OCI-M2 (cell line): Measurements from ENCODE around the gene OR8U1.
"Not testable (repeated sequence)": the region's sequence is repeated elsewhere in the genome, so short reads cannot be mapped to it uniquely, and the experiment has no call there.

ENCODE experiments used
- DNase-seq: peaks from one replicate; lab custom pipeline; 2025; ENCODE audit not compliant: unreplicated experiment; lab: John Stamatoyannopoulos, UW

The OR8U1 gene

DNA sequence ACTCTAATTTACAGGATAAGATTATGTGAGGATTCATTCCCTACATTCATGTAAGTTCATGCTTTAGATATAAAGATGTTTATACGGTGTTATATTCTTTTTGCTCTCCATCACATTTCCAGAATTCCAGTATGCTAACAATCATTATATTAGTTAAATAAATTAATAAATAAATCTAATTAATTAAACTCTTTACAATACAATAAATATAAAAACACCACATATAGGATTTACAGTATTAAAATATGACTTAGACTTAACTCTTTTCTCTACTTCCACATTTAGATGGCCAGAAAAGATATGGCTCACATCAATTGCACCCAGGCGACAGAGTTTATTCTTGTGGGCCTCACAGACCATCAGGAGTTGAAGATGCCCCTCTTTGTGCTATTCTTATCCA lies at the start of gene OR8U1:
TSS of gene OR8U1 (plus strand) at position 301 of the 400 bp plus-strand sequence. CDS start at position 301, 0 bp downstream.
- no peak for DNase-seq

DNA sequence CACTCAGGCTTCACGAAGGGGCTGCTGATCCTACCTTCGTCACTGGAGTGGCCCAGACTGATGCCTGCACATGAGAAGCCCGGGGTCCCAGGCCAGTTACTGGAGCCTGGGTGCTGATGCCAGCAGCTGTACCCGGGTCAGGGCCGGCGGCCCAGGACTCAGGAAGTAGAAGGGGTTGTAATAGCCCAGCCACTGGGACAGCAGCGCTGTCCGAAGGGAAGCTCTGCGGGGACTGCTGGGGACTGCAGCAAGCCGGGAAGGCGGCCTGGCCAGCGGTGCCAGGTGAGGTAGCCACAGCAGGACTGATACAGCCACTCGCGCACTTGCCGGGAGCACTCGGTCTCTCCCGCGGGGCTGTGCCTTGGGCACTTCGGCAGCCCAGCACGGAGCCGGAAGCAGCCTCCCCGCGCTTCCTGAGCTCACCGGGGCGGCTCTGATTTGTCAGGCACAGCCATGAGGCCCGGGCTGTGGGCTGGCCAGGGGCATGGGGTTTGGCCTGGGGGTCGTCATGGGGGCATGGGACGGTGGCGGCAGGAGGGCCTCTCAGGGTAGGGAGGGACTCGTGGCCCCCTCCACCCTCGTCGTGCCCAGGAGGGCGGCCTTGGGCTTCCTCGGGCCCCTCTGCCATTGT lies 43.4 kb upstream of the OR8U1 start:
- no peak for DNase-seq

- DNase-seq: no peak
Measured at GRCh38 chr11:56333156-56333555, 42.3 kb upstream of the OR8U1 start.

- no peak for DNase-seq
Measured at GRCh38 chr11:56340289-56340688, 35.1 kb upstream of the OR8U1 start.

DNA sequence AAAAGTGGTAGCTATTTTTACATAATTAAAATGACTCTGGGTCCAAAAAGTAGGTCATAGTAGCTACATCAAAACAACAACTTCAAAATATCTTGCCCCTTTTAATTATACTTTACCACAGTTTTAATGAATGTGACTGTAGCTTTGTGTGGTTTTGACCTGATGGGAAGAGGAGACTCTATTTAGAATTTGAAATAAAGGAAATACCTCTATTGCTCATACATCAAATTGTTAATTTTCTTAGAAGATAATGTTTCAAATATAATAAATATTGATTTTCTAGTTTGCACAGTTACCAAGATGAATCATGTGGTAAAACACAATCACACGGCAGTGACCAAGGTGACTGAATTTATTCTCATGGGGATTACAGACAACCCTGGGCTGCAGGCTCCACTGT lies 29.7 kb upstream of the OR8U1 start, which contains the start of gene OR8K1:
TSS of gene OR8K1 (plus strand) at position 301 of the 400 bp plus-strand sequence. CDS start at position 301, 0 bp downstream.
- no peak for DNase-seq

- no peak for DNase-seq
Measured at GRCh38 chr11:56353991-56354390, 21.4 kb upstream of the OR8U1 start, which contains the start of gene OR8J1. Gene OR8J1 (plus strand): TSS chr11:56354291. CDS start chr11:56360247, 5,956 bp downstream.

- no peak for DNase-seq
Measured at GRCh38 chr11:56380120-56380519, 4.7 kb downstream of the OR8U1 start.

DNA sequence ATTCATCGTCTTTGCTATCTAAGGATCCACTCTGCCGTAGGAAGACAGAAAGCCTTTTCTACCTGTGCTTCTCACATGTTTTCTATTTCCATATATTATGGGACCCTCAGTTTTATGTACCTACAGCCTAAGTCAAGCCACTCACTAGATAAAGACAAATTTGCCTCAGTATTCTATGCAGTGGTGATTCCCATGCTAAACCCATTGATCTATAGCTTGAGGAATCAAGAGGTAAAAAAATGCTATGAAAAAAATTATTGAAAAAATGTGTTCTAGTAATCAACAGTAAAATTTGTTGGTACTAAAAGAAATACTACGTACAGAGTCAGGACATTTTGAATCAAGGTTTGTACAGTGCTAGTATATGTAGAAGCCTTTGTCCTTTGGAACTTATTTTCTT lies 19.0 kb downstream of the OR8U1 start:
- no peak for DNase-seq

DNA sequence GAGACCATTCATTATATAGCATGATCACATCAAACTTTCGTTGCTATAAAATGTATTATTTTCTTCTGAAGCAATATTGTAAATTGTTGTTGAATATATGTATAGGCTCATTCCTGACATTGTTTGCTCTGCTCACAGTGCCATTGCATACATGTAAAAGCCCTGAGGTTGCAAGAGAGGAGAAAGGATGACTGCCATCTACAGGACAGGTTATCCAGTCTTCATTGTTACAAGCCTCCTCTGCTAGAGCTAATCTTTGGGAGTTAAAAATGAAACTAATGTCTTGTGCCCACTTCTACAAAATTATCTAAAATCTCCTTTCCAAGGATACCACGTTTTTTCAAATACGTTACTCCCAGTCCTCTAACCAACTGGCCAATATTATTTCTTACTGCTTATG lies 20.6 kb downstream of the OR8U1 start:
- DNase-seq: no peak

- not testable (repeated sequence) for DNase-seq
Measured at GRCh38 chr11:56401858-56402461, 26.5 kb downstream of the OR8U1 start.

GRCh38 chr11:56404393-56404792 lies 29.0 kb downstream of the OR8U1 start:
- DNase-seq: no peak

GRCh38 chr11:56410801-56411200 lies 35.4 kb downstream of the OR8U1 start:
- DNase-seq: no peak

GRCh38 chr11:56412396-56412795 lies 37.0 kb downstream of the OR8U1 start, which contains the start of gene OR5AL1:
Gene OR5AL1 (plus strand): TSS chr11:56412696.
- DNase-seq: no peak
